GM18870 (cell line): ENCODE measurements around the gene RHOA.
A peak's percentile ranks its signal among the peaks of the same experiment; 100 is the strongest.

Source experiments
- ATAC-seq: cut with Tn5 transposase; IDR thresholded peaks from one replicate; pipeline ENCODE4 v1.9.1; 2021; ENCODE audit warnings: moderate library complexity; ENCODE audit not compliant: unreplicated experiment

RHOA gene

DNA sequence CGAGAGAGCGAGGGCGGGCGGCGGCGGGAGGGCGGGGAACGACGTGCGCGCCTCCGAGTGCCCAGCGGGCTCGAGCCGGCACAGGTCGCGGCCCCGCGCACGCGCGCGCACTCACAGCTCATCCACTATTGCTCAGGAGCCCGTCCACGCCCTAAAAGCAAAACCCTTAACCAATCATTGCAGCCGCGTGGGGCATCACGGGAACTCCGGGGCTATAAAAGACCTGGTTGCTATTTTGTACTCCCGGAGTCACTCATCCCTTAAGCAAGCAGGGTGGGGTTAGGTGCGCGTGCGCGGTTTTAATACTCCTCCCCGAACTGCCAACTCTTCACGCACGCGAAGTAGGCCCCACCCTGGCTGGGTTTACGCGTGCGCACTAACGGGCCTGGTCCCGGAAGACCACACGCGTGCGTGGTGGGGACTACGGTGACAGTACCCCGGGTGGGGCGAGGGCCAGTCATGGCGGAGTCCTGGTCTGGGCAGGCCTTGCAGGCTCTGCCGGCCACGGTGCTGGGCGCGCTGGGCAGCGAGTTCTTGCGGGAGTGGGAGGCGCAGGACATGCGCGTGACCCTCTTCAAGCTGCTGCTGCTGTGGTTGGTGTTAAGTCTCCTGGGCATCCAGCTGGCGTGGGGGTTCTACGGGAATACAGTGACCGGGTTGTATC is at the start of gene RHOA, which contains the start of gene TCTA:
Gene RHOA (minus strand): TSS at position 9 of the 664 bp plus-strand sequence. CDS start 36,387 bp downstream, outside the sequence.
Gene TCTA (plus strand): TSS at position 456 of the 664 bp plus-strand sequence. CDS start 4 bp downstream, at position 460.
- ATAC-seq: peak; percentile 79

DNA sequence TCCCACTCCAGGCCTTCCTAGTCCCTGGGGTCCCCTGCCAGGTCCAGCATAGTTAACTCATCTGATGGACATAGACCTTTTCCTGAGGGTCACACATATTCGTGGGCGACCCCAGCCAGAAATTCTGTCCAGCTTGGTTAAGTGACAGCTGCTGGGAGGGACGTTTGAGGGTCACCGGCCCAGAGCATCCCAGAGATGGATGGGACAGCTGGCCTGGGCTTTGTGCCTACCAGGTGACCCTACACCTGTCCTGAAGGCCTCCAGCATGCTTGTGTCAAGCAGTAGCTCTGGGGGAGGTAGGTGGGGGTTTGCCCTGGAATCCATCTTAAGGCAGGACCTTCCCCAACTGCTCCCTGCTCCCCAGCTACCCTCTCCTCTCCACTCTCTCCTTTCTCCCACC is 49.2 kb upstream of the RHOA start:
- no peak for ATAC-seq

DNA sequence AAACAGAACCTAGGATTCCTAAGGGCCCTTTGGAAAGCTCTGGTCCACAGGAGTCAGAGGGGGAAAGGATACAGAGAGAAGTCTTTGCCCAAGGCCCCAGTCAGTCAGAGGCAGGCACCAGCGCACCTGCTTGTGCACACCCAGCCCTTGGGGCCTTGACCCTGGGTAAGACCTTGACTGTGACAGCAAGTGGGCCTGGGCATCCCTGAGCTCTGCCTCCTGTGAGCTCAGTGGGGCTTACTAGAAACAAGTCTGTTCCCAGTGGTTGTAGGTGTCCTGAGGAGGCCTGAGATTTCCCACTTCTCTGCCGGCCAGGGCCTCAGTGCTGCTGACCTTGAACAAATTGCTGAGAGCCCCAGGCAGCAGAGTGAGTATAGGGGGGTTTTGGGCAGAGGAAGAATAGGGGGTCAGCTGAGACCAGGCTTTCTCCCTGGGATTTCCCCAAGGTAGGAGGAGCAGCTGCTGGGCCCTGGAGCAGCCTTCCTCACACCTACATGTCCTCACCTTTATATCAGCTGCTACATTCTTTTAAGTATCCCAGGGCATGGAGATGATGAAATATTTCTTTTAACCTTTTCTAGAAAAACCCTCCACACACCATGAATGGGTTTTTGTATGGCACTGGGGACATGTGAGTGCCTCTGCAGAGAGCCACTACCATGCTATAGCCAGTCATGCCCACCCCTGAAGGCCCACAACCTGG is 48.6 kb upstream of the RHOA start:
- ATAC-seq: no peak

DNA sequence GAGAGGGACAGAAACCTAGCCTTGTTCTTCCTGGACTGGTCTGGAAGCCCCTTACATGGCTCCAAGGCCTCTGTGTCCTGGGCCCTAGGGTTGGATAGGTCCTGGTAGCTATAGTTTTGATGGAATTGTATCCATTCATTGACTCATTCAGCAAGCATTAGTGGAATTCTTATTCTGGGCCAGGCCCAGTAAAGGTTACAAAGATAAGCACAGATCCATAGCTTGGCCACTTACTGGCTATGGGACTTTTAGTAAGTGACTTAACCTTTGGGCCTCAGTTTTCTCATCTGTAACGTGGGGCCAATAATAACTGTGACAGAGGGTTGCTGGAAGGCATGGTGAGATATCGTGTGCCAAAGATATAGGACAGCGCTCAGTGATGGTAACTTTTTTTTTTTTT is 44.7 kb upstream of the RHOA start:
- ATAC-seq: no peak

DNA sequence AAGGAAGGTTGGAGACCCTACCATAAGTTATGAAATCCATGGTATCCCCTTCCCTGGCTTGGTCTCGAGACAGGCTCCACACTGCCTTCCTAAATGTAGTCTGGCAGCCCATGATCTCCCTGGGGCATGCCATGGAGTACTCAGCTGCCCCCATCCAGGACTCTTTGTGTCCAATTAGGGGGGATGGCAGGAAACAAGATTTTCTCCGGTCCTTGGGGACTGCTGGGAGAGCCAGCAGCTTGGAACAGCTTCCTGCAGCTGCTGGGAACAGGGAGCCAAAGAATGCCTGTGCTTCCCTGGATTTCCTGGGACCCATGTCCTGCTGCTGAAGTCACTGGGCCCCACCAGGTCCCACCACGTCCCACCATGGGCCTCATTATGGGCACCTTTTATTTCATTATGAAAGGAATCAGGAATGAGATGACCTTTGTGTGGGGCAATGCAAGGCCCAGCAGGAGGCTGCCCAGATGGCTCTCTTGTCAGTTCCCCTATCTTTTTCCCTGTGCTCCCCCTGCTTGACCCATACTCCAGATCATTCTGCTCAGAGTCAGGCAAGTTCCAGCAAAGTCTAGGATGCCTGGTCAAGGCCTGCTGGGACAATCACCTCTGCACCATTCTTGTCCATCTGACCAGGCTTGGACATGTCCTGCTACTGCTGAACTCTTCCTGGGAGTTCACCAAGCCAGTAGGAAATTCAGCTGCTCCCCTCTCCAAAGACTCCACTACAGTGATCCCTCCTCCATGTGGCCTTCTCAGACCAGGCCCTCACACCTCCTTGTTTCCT is 43.3 kb upstream of the RHOA start:
- ATAC-seq: no peak

DNA sequence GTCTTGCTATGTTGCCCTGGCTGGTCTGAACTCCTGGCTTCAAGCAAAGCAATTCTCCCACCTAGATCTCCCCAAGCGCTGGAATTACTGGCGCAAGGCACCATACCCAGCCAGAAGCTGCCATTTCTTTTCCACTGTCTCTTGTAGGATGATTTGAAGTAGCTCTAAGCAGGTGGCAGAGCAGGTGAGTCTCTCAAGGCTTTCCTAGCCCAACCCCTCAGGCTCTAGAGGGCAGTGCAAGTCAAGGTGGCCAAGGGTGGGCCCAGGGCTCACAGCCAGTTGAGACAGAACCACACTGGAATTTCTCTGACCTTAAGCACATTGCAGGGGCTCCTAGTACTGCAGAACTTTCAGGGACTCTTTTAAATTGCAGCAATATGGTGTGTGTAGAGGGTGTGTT is 42.7 kb upstream of the RHOA start:
- no peak for ATAC-seq

DNA sequence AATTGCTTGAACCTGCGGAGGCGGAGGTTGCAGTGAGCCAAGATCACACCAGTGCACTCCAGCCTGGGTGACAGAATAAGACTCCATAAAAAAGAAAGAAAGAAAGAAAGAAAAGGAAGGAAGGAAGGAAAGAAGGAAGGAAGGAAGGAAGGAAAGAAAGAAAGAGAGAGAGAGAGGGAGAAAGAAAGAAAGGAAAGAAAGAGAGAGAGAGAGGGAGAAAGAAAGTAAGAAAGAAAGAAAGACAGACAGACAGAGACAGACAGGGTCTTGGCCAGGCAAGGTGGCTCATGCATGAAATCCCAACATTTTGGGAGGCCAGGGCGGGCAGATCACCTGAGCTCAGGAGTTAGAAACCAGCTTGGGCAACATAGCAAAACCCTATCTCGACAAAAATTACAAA is 41.8 kb upstream of the RHOA start:
- no peak for ATAC-seq

DNA sequence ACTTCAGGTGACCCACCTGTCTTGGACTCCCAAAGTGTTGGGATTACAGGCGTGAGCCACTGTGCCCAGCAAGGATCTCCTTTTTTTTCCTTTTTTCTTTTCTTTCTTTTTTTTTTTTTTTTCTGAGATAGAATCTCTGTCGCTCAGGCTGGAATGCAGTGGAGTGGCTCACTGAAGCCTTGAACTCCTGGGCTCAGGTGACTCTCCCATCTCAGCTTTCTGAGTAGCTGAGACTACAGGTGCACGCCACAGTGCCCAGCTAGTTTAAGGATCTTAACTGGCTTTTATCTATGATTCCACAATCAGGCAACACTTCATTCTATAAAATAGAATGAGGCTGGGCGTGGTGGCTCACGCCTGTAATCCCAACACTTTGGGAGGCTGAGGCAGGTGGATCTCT is 33.6 kb upstream of the RHOA start:
- no peak for ATAC-seq

DNA sequence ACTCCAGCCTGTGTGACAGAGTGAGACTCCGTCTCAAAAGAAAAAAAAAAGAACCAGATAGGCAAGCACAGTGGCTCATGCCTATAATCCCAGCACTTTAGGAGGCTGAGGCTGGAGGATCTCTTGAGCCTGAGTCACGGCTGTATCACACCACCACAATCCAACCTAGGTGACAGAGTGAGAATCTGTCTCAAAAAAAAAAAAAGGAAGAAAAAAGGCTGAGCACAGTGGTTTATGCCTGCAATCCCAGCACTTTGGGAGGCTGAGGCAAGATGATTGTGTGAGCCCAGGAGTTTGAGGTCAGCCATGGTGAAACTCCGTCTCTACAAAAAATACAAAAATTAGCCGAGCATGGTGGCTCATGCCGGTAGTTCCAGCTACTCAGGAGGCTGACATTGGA is 23.0 kb upstream of the RHOA start:
- no peak for ATAC-seq

DNA sequence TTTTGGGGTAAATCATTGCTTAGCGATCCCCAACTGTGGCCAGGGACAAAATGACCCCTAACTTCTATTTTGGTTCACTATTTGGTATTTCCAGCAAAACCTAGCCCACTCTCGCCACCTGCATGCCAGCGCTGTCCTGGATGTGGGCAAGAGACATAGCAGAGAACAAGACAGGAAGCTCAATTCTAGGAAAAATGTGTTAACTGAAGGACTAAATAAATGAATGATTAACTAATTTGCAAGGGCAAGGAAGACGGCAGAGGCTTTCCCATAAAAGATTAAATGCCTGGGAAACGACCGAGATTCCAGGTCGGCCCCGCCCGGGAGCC is 16.9 kb upstream of the RHOA start:
- ATAC-seq: no peak

DNA sequence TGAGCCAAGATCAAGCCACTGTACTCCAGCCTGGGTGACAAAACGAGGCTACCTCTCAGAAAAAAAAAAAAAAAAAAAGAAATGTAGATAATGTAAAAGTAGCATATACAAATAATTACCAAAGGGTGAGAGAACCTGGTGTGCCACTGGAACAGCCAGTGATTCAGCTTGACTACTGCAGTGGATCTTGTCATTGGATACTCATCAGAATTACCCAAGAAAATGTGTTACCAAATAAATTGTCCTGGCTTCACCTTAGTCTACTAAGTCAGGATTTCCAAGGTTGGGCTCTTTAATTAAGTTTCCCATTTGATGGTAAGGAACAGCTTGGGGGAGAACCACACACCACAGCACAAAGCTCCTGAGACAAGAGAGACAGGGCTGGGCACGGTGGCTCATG is 15.8 kb upstream of the RHOA start:
- ATAC-seq: no peak

DNA sequence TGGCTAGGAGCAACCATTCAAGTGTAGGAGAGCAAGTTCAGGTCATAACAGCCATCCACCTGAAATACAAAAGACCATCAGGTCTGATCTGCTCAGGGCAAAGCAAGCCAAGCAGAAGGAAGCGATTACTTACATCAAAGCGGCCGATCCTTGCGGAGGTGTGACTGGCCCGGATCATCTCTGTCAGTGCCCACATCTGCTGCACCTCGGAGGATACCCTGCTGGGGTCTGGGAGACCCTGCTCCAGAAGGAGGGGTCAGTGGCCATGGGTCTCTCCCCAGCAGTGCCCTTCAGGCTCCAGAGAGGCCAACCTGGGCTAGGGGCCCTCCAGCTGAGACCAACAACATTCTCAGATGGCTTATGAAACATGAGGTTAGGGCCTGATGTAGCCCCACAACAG is 13.0 kb upstream of the RHOA start:
- ATAC-seq: no peak

DNA sequence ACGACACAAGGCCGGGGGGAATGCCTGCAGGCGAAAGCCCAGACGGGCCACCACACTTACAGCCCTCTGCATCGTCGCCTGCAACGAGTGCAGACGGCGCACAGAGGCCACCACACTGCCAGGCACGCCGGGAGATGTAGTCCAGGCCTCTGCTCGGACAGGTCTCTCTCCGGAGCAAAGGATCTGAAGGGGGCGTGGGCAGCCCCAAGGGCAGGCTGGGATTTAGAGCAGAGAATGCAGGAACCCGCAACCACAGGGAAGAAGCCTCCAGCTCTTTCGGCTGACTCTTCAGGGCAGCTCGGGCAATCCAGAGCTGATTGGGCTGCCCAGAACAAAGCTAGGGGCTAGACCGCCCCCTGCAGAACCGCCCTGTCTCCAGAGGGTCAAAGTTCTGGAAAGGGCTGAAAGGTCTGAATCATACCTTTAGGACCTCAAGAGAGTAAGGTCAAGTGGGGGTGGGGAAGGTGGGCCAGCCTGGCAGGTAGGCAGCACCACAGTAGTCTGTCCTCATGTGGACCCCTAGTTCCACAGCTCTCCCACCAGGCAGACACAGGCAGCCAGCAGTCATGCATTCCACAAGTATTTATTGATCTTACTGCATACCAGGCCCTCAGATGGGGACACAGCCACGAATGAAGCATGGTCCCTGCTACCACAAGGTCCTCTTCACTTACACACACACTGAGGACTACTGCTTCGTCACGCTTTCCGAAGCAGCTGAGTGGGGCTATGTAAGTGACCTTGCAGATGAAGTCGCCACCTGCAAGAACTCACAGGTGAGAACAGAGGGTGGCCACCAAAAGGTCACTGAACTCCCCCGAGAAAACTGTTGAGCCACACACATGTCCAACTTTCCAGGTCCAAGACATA is 10.8 kb upstream of the RHOA start, which contains the start of gene AMT:
Gene AMT (minus strand): TSS at position 95 of the 870 bp plus-strand sequence. CDS start 23 bp downstream, at position 72.
- ATAC-seq: no peak

DNA sequence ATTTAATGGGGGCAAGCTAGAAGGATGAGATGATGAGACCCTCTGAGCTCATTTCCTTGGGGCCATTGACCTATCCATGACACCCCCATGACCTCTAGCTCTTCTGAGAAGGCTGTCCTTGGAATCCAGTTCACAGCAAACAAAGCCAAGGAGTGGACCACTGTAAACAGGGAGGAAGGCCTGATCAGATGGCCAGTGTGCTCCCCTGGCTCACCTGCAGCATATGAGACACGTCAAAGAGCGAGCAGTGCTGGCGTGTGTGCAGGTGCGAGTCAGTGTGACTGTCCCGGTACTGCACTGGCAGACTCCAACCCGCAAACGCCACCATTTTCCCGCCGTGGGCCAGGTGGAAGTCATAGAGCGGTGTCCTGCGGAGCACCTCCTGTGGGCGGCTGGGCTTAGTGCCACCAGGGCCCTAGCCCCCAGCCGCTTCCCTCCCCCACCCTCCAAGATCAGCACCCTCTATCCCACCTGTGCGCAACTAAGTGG is 10.2 kb upstream of the RHOA start:
- ATAC-seq: no peak

DNA sequence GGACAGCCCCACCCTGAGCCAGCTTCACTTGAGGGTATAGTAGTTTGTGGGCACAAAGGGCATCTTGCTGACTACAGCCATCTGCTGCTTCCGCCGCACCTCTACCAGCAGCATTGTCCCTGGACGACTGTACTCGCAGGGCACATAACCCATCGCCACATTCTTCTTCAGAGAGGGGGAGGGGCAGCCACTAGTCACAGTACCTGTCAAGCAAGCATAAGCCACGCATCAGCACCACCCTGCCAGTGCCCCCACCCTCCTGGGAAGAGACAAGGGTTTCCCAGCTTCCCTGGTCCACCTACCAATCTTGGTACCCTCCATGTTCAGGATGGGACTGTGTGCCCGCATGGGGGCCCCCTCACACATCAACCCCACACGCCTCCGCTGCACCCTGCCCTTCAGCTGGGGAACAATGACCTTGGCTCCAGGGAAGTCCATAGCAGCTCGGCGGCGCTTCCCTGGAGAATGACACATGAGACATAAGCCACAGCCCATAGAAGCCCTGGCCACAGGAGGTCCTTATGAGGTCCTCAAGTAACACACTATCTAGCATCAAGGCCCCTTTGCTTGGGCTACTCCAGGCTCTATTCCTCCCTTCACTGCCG is 5.8 kb upstream of the RHOA start:
- ATAC-seq: no peak

DNA sequence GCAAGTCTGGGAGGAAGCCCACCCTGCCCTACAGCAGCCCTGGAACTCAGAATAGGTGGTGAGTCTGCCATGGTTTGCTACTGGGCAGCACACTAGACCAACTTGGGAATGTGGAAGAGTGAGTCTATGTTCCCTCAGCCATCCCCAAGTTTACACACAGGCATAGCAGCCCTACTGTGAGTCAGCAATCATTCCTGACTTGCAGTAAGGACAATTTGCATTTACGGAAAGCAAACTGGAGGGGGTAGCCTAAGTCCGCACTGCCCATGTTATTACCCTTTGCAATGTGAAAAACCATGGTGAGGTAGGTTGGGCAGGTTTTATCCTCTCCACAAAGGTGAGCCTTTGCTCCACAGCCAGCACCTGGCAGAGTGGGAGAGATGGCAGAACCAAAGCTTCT is 5.1 kb upstream of the RHOA start:
- no peak for ATAC-seq

DNA sequence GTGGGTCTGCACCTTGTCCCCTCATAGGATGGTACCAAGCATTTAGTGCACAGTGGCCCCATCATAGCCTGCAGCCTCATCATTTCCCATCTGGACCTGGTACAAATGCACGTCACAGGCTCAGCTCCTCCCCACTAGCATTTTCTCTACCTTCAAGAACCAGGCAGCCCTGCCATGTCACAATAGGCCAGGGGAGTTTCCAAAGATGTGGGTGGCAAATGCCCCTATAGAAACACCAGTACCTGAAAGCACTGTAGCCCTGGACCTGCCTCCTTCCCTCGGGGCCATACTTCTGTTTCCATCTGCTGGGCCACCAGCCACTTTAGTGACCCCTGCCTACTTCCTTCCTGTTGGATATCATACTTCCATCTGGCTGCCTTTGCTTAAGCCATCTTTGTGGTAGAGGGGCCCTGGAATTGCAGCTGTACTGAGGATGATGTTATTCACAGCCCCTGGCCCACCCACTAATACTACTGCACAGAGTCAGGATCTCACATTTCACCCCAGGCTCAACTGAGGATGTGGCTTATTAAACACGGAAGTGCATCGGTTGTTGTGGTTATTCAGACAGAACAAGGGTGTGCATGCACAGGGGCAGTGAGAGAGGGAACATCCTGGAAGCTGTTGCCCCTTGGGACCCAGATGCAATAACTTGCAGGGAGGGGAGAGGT is 4.3 kb upstream of the RHOA start:
- ATAC-seq: no peak

DNA sequence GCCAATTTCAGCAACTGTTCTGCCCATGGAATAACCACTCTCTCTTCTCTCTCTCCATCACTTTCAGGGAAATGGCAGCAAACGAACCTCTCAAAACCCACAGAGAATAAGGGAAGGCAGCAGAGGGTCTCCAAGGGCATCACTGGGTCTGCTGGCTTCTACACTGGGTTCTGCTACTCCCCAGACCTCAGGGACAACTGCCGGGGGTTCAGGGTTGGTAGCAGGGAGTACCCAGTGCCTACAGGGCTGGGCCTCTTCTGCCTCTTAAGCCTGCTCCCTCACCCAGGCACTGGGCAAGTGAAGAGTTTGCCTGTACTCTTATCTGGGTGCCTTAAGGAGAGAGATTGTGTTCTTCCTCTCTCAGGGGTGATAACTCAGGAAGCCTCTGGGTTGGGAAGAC is 3.0 kb upstream of the RHOA start:
- no peak for ATAC-seq

DNA sequence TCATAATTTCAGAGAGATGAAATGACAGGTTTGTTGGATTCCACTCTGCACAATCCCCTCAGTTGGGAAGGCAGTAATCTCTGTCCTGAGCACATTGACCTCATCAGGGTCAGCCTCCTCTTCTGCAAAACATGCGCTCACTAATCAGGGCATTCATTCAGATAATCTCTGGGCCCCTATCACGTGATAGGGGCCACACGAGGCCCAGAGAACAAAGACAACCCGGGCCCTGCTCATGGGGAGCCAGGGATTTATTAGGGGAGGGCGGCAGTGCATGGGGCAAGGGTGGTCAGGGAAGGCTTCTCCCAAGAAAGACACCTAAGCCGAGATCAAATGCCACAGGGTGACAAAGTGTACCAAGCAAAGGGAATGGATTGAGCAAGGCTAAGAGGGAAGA is 1.6 kb upstream of the RHOA start:
- no peak for ATAC-seq
